IPS-15b (cell line): ENCODE results near the gene GUCA2A.

Source experiments
- H3K27me3 ChIP-seq: one replicate; pipeline ENCODE4 v1.6.1; 2013; ENCODE audit warnings: low read length; ENCODE audit not compliant: control insufficient read depth, insufficient read depth
- H3K36me3 ChIP-seq: one replicate; pipeline ENCODE4 v1.6.1; 2013; ENCODE audit warnings: low read length; ENCODE audit not compliant: control insufficient read depth, insufficient read depth
- H3K4me1 ChIP-seq: one replicate; pipeline ENCODE4 v1.6.1; 2013; ENCODE audit warnings: mild to moderate bottlenecking, low read length; ENCODE audit not compliant: control insufficient read depth, insufficient read depth
- H3K4me3 ChIP-seq: one replicate; pipeline ENCODE4 v1.5.1; 2013; ENCODE audit warnings: low read depth, low read length
- H3K9ac ChIP-seq: one replicate; pipeline ENCODE4 v1.6.1; 2013; ENCODE audit warnings: low read depth, mild to moderate bottlenecking, low read length
- H3K9me3 ChIP-seq: one replicate; pipeline ENCODE4 v1.6.1; 2013; ENCODE audit warnings: mild to moderate bottlenecking, low read length; ENCODE audit not compliant: control insufficient read depth, insufficient read depth

The GUCA2A gene

GRCh38 chr1:42175314-42176054, 10.9 kb upstream of the GUCA2A start:
- no peaks in the 10 kb centered on the region for H3K4me1 ChIP-seq
- H3K9ac ChIP-seq: no peak overlapping the region
- no peaks in the 10 kb centered on the region for H3K27me3 ChIP-seq
- H3K4me3 ChIP-seq: no peak overlapping the region
- H3K36me3 ChIP-seq: peaks cover 3% of the 10 kb centered on the region
- no peaks in the 10 kb centered on the region for H3K9me3 ChIP-seq

- Histone ChIP-seq H3K9me3 (no peaks in the 10 kb centered on the region), H3K4me3 (no peak overlapping the region), H3K4me1 (no peaks in the 10 kb centered on the region), H3K9ac (no peak overlapping the region), H3K27me3 (no peaks in the 10 kb centered on the region), H3K36me3 (no peaks in the 10 kb centered on the region)
These were observed 9.6 kb upstream of the GUCA2A start for GRCh38 chr1:42173961-42174735.

GRCh38 chr1:42173155-42173933, 8.8 kb upstream of the GUCA2A start:
- Histone ChIP-seq H3K4me1 (no peaks in the 10 kb centered on the region), H3K4me3 (no peak overlapping the region), H3K9ac (no peak overlapping the region), H3K9me3 (no peaks in the 10 kb centered on the region), H3K27me3 (no peaks in the 10 kb centered on the region), H3K36me3 (no peaks in the 10 kb centered on the region)

DNA sequence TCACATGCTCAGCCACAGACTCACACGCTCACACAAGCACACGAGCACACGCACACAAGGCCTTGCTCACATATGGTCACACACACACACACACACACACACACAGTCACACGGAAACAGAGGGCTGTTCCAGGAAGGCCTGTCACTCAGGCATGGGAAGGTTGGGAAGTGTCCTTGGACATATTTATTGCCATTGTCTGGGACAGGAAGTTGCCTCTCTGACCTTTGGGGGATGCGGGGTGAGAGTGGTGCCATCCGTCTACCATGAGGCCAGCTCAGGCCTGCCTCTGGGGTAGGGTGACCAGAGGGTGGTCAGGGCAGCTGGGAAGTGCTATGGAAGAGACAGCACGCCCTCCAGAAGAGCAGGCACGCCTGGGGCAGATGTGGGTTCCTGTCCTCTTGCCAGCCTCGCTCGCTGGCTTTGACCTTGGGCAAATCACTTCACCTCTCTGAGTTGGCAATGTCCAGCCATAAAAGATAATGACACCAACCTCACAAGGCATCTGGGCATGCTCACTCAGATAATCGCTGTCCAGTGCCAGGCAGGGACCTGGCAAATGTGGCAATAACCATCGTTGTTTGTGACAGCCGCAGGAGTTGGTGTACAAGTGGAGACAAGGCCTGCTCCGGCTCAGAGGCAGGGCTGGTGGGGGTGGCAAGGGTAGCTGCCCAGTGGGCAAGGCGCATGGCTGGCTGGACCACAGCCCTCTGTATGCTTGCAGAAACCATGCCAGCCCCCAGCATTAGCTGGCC, 8.0 kb upstream of the GUCA2A start:
- Histone ChIP-seq H3K9me3 (no peaks in the 10 kb centered on the region), H3K4me3 (no peak overlapping the region), H3K9ac (no peak overlapping the region), H3K36me3 (no peaks in the 10 kb centered on the region), H3K27me3 (no peaks in the 10 kb centered on the region), H3K4me1 (no peaks in the 10 kb centered on the region)

DNA sequence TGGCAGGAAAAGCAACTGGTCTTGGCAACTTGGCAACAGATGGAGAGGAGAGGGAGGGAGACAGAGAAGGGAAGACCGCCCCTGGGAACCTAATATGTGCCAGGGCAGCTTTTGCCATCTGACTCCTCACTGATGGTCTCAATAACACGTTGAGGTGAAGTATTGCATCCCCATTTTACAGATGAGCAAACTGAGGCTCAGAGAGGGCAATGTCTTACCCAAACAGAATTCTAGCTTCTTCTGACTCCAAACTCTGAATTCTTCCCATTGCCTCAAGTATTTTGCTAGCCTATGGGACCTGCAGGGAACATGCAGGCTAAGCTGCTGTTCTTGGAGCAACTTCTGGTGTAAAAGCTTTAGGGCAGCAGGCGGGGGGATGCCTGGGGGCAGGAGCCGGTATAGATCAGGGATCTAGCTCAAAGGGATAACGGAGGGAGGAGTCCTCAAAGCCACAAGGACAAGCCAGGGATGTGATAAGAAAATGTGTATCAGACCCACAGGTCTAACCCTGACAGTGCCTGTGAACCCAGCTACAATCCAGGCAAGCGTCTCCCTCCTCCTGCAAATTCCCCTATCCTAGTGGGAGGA, 7.2 kb upstream of the GUCA2A start:
- Histone ChIP-seq H3K36me3 (no peaks in the 10 kb centered on the region), H3K27me3 (no peaks in the 10 kb centered on the region), H3K4me3 (no peak overlapping the region), H3K4me1 (no peaks in the 10 kb centered on the region), H3K9ac (no peak overlapping the region), H3K9me3 (no peaks in the 10 kb centered on the region)

DNA sequence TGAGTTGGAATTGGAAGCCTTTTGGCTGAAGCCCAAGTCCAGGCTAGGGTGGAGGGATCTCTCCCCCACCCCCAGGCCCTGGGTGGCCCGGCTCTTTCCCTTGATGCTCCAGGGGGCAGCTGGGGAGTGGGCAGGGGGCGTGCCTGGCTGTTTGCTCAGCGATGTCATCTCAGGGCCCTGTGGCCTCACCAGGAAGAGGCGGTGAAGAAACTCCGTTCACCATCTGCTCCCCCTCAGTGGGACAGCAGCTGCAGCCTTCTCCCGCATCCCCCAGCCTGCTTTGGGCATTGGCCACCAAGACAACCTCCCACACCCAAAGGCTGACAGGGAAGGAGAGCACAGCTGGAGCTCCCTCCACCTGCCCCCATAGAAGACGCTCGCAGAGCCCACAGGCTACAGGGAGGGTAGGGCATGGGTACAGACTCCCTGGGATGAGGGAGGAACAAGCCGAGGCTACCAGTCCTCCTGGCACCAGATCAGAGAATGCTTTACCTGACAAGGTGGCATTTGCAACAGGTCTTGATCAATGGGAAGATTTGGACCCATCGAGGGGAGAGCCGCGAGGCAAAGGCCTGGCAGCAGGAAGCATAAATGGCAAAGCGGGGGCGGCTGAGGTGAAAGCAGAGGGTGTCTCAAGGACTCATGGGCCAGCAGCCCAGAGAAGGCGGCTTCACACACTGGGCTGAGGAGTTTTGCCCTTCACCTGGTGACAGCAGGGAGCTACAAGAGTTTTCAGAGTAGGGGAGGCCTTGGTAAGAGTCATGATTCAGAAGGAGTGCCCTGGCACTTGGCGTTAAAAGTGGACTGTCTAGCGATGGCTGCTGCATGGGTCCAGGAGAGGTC, 6.5 kb upstream of the GUCA2A start:
- Histone ChIP-seq H3K9ac (no peak overlapping the region), H3K9me3 (no peaks in the 10 kb centered on the region), H3K4me1 (no peaks in the 10 kb centered on the region), H3K36me3 (no peaks in the 10 kb centered on the region), H3K4me3 (no peak overlapping the region), H3K27me3 (no peaks in the 10 kb centered on the region)

GRCh38 chr1:42168763-42169162, 4.2 kb upstream of the GUCA2A start:
- H3K9ac ChIP-seq: no peak overlapping the region

GRCh38 chr1:42168391-42168670, 3.8 kb upstream of the GUCA2A start:
- Histone ChIP-seq H3K27me3 (no peaks in the 10 kb centered on the region), H3K4me3 (no peak overlapping the region), H3K36me3 (no peaks in the 10 kb centered on the region), H3K9ac (no peak overlapping the region), H3K4me1 (no peaks in the 10 kb centered on the region), H3K9me3 (no peaks in the 10 kb centered on the region)

More at GRCh38 chr1:42168763-42169162, 4.2 kb upstream of the GUCA2A start:
- Histone ChIP-seq H3K9me3 (no peaks in the 10 kb centered on the region), H3K4me1 (no peaks in the 10 kb centered on the region), H3K4me3 (no peak overlapping the region), H3K36me3 (no peaks in the 10 kb centered on the region), H3K27me3 (no peaks in the 10 kb centered on the region)

- no peaks in the 10 kb centered on the region for H3K9me3 ChIP-seq
- no peaks in the 10 kb centered on the region for H3K27me3 ChIP-seq
- H3K4me1 ChIP-seq: no peaks in the 10 kb centered on the region
- no peaks in the 10 kb centered on the region for H3K36me3 ChIP-seq
- H3K9ac ChIP-seq: no peak overlapping the region
- no peak overlapping the region for H3K4me3 ChIP-seq
These were observed 3.3 kb upstream of the GUCA2A start for GRCh38 chr1:42167611-42168390.

DNA sequence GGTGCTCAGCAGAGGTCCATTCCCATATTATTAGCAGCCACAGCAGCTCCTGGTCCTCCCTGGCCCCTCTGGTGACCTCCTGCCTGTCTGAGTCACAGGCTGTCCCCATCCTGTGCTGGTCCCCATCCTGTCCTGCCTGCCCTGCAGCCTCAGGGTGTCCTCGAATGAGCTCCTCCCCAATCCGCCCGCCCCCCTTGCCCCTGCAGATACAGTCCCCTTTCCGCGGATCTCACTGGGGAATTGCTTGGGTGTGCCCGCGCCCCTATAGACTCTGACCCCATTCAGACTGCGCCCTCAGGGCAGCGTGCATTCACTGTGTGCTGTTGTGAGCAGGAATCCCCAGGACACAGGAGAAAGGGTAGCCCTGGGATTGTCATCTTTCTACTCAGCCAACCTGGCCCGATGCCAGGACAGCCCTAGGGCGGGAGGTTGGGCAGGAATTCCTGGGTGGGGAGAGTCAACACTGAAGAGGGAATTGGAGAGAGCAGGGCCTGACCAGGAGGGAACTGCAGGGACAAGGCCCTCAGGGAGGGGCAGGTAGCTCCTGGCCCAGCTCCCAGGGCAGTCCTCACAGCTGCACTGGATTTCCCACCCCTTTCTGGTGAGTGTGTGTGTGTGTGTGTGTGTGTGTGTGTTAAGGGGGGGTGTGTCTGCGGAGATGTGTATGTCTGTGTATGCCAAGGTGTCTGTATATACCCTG, 1.1 kb upstream of the GUCA2A start:
- H3K9ac ChIP-seq: no peak overlapping the region
- H3K36me3 ChIP-seq: no peaks in the 10 kb centered on the region
- H3K4me1 ChIP-seq: no peaks in the 10 kb centered on the region
- no peaks in the 10 kb centered on the region for H3K9me3 ChIP-seq
- no peaks in the 10 kb centered on the region for H3K27me3 ChIP-seq
- no peak overlapping the region for H3K4me3 ChIP-seq
